Suppressor macrophage (primary cell): Measurements from ENCODE around the gene BLOC1S6.
A peak's percentile ranks its signal among the peaks of the same experiment; 100 is the strongest.

Source experiments
- DNase-seq, 4 experiments: peaks; one replicate each; pipeline ENCODE4 v3.0.0-alpha.2; 2020 to 2022
- total RNA-seq, 17 experiments: gene quantifications; one replicate each; lab custom pipeline; 2026; ENCODE audit warnings: mixed read lengths in 6 of 17, inconsistent platforms in 3 of 17; lab: John Stamatoyannopoulos, UW

BLOC1S6 gene
- 67.9 to 181 (median 121) reads per million in 17 experiments for total RNA-seq

- peak; percentile 97 to 98 (median 98) for DNase-seq
Measured at GRCh38 chr15:45587095-45587862, at the start of gene BLOC1S6. TSS of gene BLOC1S6 (plus strand) at chr15:45587379. CDS start at chr15:45587444, 65 bp downstream.

- no peak for DNase-seq
Measured at GRCh38 chr15:45539680-45540079, 47.5 kb upstream of the BLOC1S6 start.

- no peak for DNase-seq
Measured at GRCh38 chr15:45540531-45540930, 46.6 kb upstream of the BLOC1S6 start.

- no peak for DNase-seq
Measured at GRCh38 chr15:45543051-45543450, 44.1 kb upstream of the BLOC1S6 start.

- DNase-seq = no peak
Measured at GRCh38 chr15:45544266-45545023, 42.7 kb upstream of the BLOC1S6 start.

- no peak for DNase-seq
Measured at GRCh38 chr15:45546789-45547188, 40.4 kb upstream of the BLOC1S6 start.

GRCh38 chr15:45548753-45549520 is 38.2 kb upstream of the BLOC1S6 start:
- DNase-seq = no peak

- no peak for DNase-seq
Measured at GRCh38 chr15:45549541-45550220, 37.5 kb upstream of the BLOC1S6 start.

GRCh38 chr15:45550436-45550835 is 36.7 kb upstream of the BLOC1S6 start:
- DNase-seq = no peak

- DNase-seq = peak in 3 of 4 experiments; percentile 20 to 39 (median 27)
Measured at GRCh38 chr15:45551676-45552075, 35.5 kb upstream of the BLOC1S6 start.

- DNase-seq = peak; percentile 47 to 74 (median 62)
Measured at GRCh38 chr15:45555934-45556608, 31.1 kb upstream of the BLOC1S6 start.

- peak; percentile 20 to 74 (median 54) for DNase-seq
Measured at GRCh38 chr15:45572617-45573016, 14.6 kb upstream of the BLOC1S6 start.

- DNase-seq = no peak
Measured at GRCh38 chr15:45573961-45574629, 13.1 kb upstream of the BLOC1S6 start.

- no peak for DNase-seq
Measured at GRCh38 chr15:45581919-45582318, 5.3 kb upstream of the BLOC1S6 start.

GRCh38 chr15:45583731-45584639 is 3.2 kb upstream of the BLOC1S6 start:
- peak; percentile 15 to 44 (median 20) for DNase-seq

- DNase-seq = no peak
Measured at GRCh38 chr15:45585069-45585791, 1.9 kb upstream of the BLOC1S6 start.

- peak in 1 of 4 experiments; percentile 13 for DNase-seq
Measured at GRCh38 chr15:45586125-45586524, 1.1 kb upstream of the BLOC1S6 start.

GRCh38 chr15:45586601-45587094 is 531 bp upstream of the BLOC1S6 start:
- DNase-seq = no peak

GRCh38 chr15:45587863-45588170 is 638 bp downstream of the BLOC1S6 start:
- DNase-seq = no peak
